ENCODE measurements around the gene TGFB2.

GRCh38 chr1:218342091-218342490 lies 3.0 kb upstream of the TGFB2 start:
- no peak for TF ChIP-seq CTCF (IDR thresholded peaks at IDR 0.05)
- no peak for TF ChIP-seq POLR2A (IDR thresholded peaks at IDR 0.05)
- no peak for TF ChIP-seq POLR2AphosphoS5 (IDR thresholded peaks at IDR 0.05)

Data from stomach (tissue), 4 donors.